ENCODE measurements around the gene CKAP5. TPM values are rescaled to one million over a fixed set of nuclear protein-coding genes. Genes with fewer than 3 reads are reported as not detected.

The CKAP5 gene
- total RNA-seq, 1 experiment from 2014 or later, result 166 TPM

DNA sequence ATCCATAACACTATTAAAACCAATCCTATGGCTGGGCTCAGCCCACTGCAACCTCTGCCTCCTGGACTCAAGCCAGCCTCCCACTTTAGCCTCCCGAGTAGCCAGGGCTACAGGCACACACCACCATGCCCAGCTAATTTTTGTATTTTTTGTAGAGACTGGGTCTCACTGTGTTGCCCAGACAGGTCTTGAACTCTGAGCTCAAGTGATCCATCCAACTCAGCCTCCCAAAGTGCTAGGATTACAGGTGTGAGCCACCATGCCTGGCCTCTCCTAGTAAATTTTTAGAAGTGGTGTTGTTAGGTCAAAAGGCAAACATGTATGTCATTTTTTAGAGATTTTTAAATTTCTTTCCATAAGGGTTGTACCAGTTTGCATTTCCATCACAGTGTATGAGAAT, 112.8 kb downstream of the CKAP5 start (continued):
- no peak for TF ChIP-seq REST (IDR thresholded peaks at IDR 0.05; ENCODE audit: low read depth)

DNA sequence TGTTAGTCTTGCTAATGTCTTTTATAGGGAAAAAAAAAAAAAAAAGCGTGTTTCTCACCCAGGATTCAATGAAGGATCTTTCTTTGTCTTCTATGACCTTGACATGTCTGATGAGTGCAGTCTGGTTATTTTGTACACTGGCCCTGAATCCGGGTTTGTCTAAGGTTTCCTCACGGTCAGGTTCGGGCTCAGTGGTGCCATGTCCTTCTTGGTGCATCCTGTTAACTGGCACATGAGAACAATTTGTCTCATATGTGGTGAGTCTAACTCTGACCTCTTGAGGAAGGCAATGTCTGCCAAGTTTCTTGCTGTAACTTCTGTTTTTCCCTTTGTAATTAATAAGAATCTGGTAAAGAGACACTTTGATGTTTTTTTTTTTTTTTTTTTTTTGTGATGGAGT, 114.5 kb downstream of the CKAP5 start:
- H3K36me3 ChIP-seq (ENCODE audit: control insufficient read depth in 1 of 2, insufficient read depth in 2 of 2, low read length in 2 of 2), result no peaks in the 10 kb centered on the region
- H3K9me2 ChIP-seq (ENCODE audit: insufficient read depth), result no peaks in the 10 kb centered on the region
- DNase-seq (ENCODE audit: low read depth, low spot score), result no peak
- no peak for TF ChIP-seq SRF (IDR thresholded peaks at IDR 0.05; ENCODE audit: low read depth)
- TF ChIP-seq ATF3 (IDR thresholded peaks at IDR 0.05), result no peak
- no peak for TF ChIP-seq RAD21 (IDR thresholded peaks at IDR 0.05; ENCODE audit: low read depth)
- no peak for TF ChIP-seq ZFX (IDR thresholded peaks at IDR 0.05)
- no peak for TF ChIP-seq EZH2 (IDR thresholded peaks at IDR 0.05)
- TF ChIP-seq, protein P1, sequence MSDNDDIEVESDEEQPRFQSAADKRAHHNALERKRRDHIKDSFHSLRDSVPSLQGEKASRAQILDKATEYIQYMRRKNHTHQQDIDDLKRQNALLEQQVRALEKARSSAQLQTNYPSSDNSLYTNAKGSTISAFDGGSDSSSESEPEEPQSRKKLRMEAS (IDR thresholded peaks at IDR 0.05), result no peak
- TF ChIP-seq SIN3A (IDR thresholded peaks at IDR 0.05; ENCODE audit: low read depth), result no peak
- no peak for TF ChIP-seq EZH2phosphoT487 (IDR thresholded peaks at IDR 0.05; ENCODE audit: borderline replicate concordance)
- no peak for TF ChIP-seq SP1 (IDR thresholded peaks at IDR 0.05; ENCODE audit: low read depth)
- no peak for TF ChIP-seq FOSL1 (IDR thresholded peaks at IDR 0.05; ENCODE audit: low read depth)
- TF ChIP-seq CBX3 (IDR thresholded peaks at IDR 0.05; ENCODE audit: low read depth), result no peak
- no peak overlapping the region for H3K4me2 ChIP-seq (ENCODE audit: low read length)
- RAD21 ChIA-PET (ENCODE audit: low non-redundant PET in 1 of 2, low total read pairs in 2 of 2, uncharacterized antibody in 2 of 2, unreplicated experiment in 2 of 2), result no interaction called here
- intact Hi-C loops (cut with micrococcal nuclease), result no loop called here
- no peak overlapping the region for H3K27ac ChIP-seq (ENCODE audit: low read depth, low read length)
- no peaks in the 10 kb centered on the region for H3K27me3 ChIP-seq (ENCODE audit: insufficient read depth, low read length)
- H3K9ac ChIP-seq (ENCODE audit: low read length), result no peak overlapping the region
- no peak overlapping the region for H2AFZ ChIP-seq (ENCODE audit: low read depth, low read length, poor library complexity, severe bottlenecking)
- no TSS peak for BruUV-seq (replicated peaks)
- POLR2A ChIA-PET, result no interaction called here
- no peak overlapping the region for H3K4me3 ChIP-seq (replicated peaks in 1 of 2; ENCODE audit: low read depth in 1 of 2, low read length in 2 of 2)
- H4K20me1 ChIP-seq (ENCODE audit: insufficient read depth), result no peaks in the 10 kb centered on the region
- CTCF ChIA-PET, result no interaction called here
- no peaks in the 10 kb centered on the region for H3K9me3 ChIP-seq (ENCODE audit: control insufficient read depth in 1 of 2, insufficient read depth in 1 of 2, low read depth in 1 of 2, low read length in 2 of 2)
- H3K4me1 ChIP-seq (ENCODE audit: control insufficient read depth in 1 of 2, insufficient read depth in 2 of 2, low read length in 2 of 2), result no peaks in the 10 kb centered on the region
- no peak for ATAC-seq
- H3K79me2 ChIP-seq (ENCODE audit: insufficient read depth, low read length), result no peaks in the 10 kb centered on the region
